ENCODE results near the gene C5orf24. TPM values are rescaled to one million over a fixed set of nuclear protein-coding genes. Genes with fewer than 3 reads are reported as not detected.
A peak's percentile ranks its signal among the peaks of the same experiment; 100 is the strongest.
"Not testable (repeated sequence)": the region's sequence is repeated elsewhere in the genome, so short reads cannot be mapped to it uniquely, and the experiment has no call there.

Gene C5orf24
- total and polyA plus RNA-seq, 4 experiments from 2014 or later = 9.2 to 33.9 (median 21.3) TPM

DNA sequence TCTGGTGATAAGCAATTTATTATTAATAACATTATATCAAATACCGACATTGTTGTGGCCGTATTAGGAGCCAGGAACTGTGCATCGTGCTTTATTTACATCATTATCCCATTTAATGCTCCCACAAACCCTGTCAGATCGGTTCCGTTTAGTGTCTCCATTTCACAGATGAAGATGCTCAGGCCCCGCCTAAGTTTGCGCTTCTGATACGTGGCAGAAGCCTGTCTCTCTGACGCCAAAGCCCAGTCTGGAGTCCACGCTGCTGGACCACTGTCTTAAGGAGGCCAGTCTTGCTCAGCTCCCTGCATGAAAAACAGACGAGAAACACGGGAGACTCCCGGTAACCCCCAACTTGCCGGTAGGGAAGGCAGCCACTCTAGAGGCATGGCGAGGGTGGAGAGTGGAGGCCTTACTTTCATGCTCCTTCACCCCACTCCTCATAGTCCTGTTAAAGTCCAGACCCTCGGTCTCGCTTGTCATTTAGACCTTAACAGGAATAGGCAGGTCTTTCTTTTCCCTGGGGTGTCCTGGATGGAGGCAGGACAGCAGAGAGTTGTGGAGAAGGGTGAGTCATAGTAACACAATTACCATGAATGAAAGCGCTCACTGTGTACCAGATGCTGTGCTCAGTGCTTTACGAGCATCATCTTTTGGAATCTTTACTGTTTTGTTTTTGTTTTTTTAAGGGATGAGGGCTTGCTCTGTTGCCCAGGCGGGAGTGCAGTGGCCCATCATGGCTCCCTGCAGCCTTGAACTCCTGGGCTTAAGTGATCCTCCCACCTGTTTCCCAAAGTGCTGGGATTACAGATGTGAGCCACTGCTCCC, 29.3 kb downstream of the C5orf24 start:
- H3K4me3 Mint-ChIP-seq = peak overlapping the region; percentile 93 to 98 (median 94)
- ChIA-PET CTCF (ENCODE audit: partially characterized antibody) (interaction anchor here (3.4 kb wide), 1 partner anchor 30 kb away, joined by 17 read pairs; the partner anchor contains the start of gene PCBD2), POLR2A (ENCODE audit: partially characterized antibody) (interaction anchor here (0.6 to 3.8 kb wide), 10 partner anchors 12 to 649 kb away, joined by 3 to 69 read pairs (median 4); partner anchors contain the start of genes C5orf24, CAMLG, PCBD2 and PPP2CA)
- peak; percentile 11 to 47 (median 23) for DNase-seq
- intact Hi-C loops (cut with micrococcal nuclease) = loop anchor here (1.0 kb wide), 4 partner anchors 30 to 137 kb away; partner anchors contain the start of genes C5orf24, CAMLG, DDX46 and PCBD2
- no peaks in the 10 kb centered on the region for H3K27me3 Mint-ChIP-seq
- peak overlapping the region; percentile 78 for H3K27ac ChIP-seq (ENCODE audit: low read depth, low read length)
- H3K9me3 Mint-ChIP-seq = no peaks in the 10 kb centered on the region
- H3K36me3 ChIP-seq (ENCODE audit: insufficient read depth, low read length) = no peaks in the 10 kb centered on the region
- no peaks in the 10 kb centered on the region for H3K9me3 ChIP-seq (ENCODE audit: control insufficient read depth in 1 of 2, low read length in 2 of 2)
- H3K4me1 Mint-ChIP-seq = peaks cover 30 to 58% (median 45%) of the 10 kb centered on the region in 4 donors
- H3K36me3 Mint-ChIP-seq = peaks cover 0 to 16% of the 10 kb centered on the region in 2 donors
- peaks cover 33% of the 10 kb centered on the region for H3K4me1 ChIP-seq (ENCODE audit: insufficient read depth, low read length)
- H3K4me3 ChIP-seq (ENCODE audit: low read length in 2 of 2) = peak overlapping the region; percentile 90 to 91
- no peaks in the 10 kb centered on the region for H3K27me3 ChIP-seq (ENCODE audit: insufficient read depth, low read length)
- peak overlapping the region; percentile 86 to 97 (median 96) for H3K27ac Mint-ChIP-seq

DNA sequence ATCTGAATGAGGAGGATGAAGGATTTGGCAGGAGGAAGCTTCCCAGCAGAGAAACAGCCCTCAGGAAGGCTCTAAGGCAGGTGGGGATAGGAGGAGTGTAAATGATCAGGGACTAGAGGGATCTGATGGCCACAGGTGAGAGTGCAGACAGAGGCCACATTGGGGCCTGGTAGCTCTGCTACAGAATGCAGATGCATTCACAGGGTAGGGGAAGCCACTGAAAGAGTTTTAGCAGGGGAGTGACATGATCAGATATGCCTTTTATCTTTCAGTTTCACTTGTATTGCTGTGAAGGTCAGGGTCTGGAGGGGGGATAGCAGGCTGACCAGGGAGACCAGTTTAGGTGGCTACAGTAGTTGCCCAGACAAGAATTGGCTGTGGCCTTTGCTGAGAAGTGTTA, 31.4 kb downstream of the C5orf24 start:
- peaks cover 34 to 65% (median 51%) of the 10 kb centered on the region in 4 donors for H3K4me1 Mint-ChIP-seq
- H3K27ac ChIP-seq (ENCODE audit: low read depth, low read length) = no peak overlapping the region
- ChIA-PET CTCF (ENCODE audit: partially characterized antibody) (no interaction called here), POLR2A (ENCODE audit: partially characterized antibody) (interaction anchor here (1.6 kb wide), 1 partner anchor 8 kb away, joined by 4 read pairs; no protein-coding TSS in a partner anchor)
- peaks cover 3 to 19% of the 10 kb centered on the region in 2 donors for H3K36me3 Mint-ChIP-seq
- H3K4me1 ChIP-seq (ENCODE audit: insufficient read depth, low read length) = peaks cover 33% of the 10 kb centered on the region
- H3K4me3 Mint-ChIP-seq = peak overlapping the region in 6 of 8 donors; percentile 22 to 98 (median 47)
- intact Hi-C loops (cut with micrococcal nuclease) = no loop called here
- H3K27ac Mint-ChIP-seq = peak overlapping the region; percentile 8 to 85 (median 76)
- H3K27me3 ChIP-seq (ENCODE audit: insufficient read depth, low read length) = no peaks in the 10 kb centered on the region
- no peak for DNase-seq
- no peaks in the 10 kb centered on the region for H3K9me3 Mint-ChIP-seq
- no peaks in the 10 kb centered on the region for H3K27me3 Mint-ChIP-seq
- H3K9me3 ChIP-seq (ENCODE audit: control insufficient read depth in 1 of 2, low read length in 2 of 2) = no peaks in the 10 kb centered on the region
- no peak overlapping the region for H3K4me3 ChIP-seq (ENCODE audit: low read length in 2 of 2)
- no peaks in the 10 kb centered on the region for H3K36me3 ChIP-seq (ENCODE audit: insufficient read depth, low read length)

DNA sequence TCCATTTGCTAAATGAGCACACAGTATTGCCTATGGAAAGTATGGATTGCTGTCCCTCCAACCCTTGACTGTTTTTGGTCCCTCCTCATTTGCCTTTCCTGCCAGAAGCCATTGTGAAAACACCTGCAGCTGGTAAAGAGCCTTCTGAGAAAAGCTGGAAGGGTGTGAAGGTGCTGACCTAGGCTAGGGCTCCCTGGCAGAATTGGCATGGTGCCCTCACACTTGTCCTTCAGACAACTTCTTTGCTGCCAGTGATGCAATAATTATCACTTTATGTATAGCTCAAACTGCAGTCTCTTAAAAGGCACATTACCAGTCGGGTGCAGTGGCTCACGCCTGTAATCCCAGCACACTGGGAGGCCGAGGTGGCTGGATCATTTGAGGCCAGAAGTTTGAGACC, 32.6 kb downstream of the C5orf24 start:
- H3K36me3 Mint-ChIP-seq = peaks cover 3 to 19% of the 10 kb centered on the region in 2 donors
- H3K9me3 Mint-ChIP-seq = no peaks in the 10 kb centered on the region
- H3K9me3 ChIP-seq (ENCODE audit: control insufficient read depth in 1 of 2, low read length in 2 of 2) = no peaks in the 10 kb centered on the region
- peak overlapping the region in 1 of 8 donors; percentile 3 for H3K4me3 Mint-ChIP-seq
- H3K36me3 ChIP-seq (ENCODE audit: insufficient read depth, low read length) = no peaks in the 10 kb centered on the region
- no peaks in the 10 kb centered on the region for H3K27me3 ChIP-seq (ENCODE audit: insufficient read depth, low read length)
- DNase-seq = no peak
- no peak overlapping the region for H3K27ac ChIP-seq (ENCODE audit: low read depth, low read length)
- POLR2A ChIA-PET (ENCODE audit: partially characterized antibody) = interaction anchor here (1.6 kb wide), 1 partner anchor 26 kb away, joined by 5 read pairs; the partner anchor contains the start of gene PCBD2
- CTCF ChIA-PET (ENCODE audit: partially characterized antibody) = interaction anchor here (2.2 kb wide), 1 partner anchor 26 kb away, joined by 7 read pairs; the partner anchor contains the start of gene PCBD2
- H3K4me1 ChIP-seq (ENCODE audit: insufficient read depth, low read length) = peaks cover 32% of the 10 kb centered on the region
- H3K27ac Mint-ChIP-seq = peak overlapping the region in 4 of 7 donors; percentile 3 to 83 (median 26)
- no peak overlapping the region for H3K4me3 ChIP-seq (ENCODE audit: low read length in 2 of 2)
- peaks cover 34 to 62% (median 49%) of the 10 kb centered on the region in 4 donors for H3K4me1 Mint-ChIP-seq
- H3K27me3 Mint-ChIP-seq = no peaks in the 10 kb centered on the region
- intact Hi-C loops (cut with micrococcal nuclease) = no loop called here

DNA sequence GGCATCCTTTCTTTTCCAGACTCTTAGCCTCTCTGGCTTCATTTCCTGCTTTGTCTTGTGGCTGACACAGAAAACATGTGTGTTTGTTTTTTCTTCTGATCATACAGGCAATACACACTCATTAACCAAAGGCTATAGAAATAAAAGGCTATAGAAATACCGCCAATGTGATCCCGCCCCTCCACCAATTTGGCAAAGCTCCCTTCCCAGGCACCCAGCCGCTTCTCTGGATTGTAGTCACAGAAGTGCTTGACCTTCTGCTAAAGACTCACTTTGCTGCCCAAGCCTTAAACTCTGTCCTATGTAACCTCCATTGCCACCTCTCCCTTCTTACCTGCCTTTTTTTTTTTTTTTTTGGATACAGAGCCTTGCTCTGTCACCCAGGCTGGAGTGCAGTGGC, 33.7 kb downstream of the C5orf24 start:
- no peaks in the 10 kb centered on the region for H3K9me3 ChIP-seq (ENCODE audit: control insufficient read depth in 1 of 2, low read length in 2 of 2)
- intact Hi-C loops (cut with micrococcal nuclease) = no loop called here
- H3K4me3 ChIP-seq (ENCODE audit: low read length in 2 of 2) = no peak overlapping the region
- no peak for DNase-seq
- ChIA-PET CTCF (ENCODE audit: partially characterized antibody) (interaction anchor here (1.1 to 2.2 kb wide), 2 partner anchors 25 to 33 kb away, joined by 3 to 7 read pairs; partner anchors contain the start of gene PCBD2), POLR2A (ENCODE audit: partially characterized antibody) (interaction anchor here (1.6 kb wide), 1 partner anchor 25 kb away, joined by 5 read pairs; the partner anchor contains the start of gene PCBD2)
- Mint-ChIP-seq H3K4me3 (peak overlapping the region in 2 of 8 donors; percentile 16 to 50), H3K36me3 (peaks cover 3 to 16% of the 10 kb centered on the region in 2 donors), H3K4me1 (peaks cover 33 to 59% (median 46%) of the 10 kb centered on the region in 4 donors), H3K27me3 (no peaks in the 10 kb centered on the region), H3K27ac (peak overlapping the region in 5 of 7 donors; percentile 19 to 53 (median 51)), H3K9me3 (no peaks in the 10 kb centered on the region)
- no peak overlapping the region for H3K27ac ChIP-seq (ENCODE audit: low read depth, low read length)
- H3K27me3 ChIP-seq (ENCODE audit: insufficient read depth, low read length) = no peaks in the 10 kb centered on the region
- peaks cover 26% of the 10 kb centered on the region for H3K4me1 ChIP-seq (ENCODE audit: insufficient read depth, low read length)
- H3K36me3 ChIP-seq (ENCODE audit: insufficient read depth, low read length) = no peaks in the 10 kb centered on the region

DNA sequence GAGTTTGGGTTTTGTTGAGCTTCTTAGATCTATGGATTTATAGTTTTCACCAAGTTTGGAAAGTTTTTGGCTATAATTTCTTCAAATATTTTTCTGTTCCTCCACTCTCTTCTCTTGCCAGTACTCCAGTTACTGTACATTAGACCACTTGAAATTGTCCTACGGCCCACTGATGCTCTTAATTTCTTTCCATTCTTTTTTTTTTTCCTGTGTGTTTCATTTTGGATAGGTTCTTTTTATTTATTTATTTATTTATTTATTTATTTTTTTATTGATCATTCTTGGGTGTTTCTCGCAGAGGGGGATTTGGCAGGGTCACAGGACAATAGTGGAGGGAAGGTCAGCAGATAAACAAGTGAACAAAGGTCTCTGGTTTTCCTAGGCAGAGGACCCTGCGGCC, 35.2 kb downstream of the C5orf24 start:
- H3K36me3 ChIP-seq (ENCODE audit: insufficient read depth, low read length); H3K27ac ChIP-seq (ENCODE audit: low read depth, low read length); intact Hi-C loops (cut with micrococcal nuclease); H3K27me3 ChIP-seq (ENCODE audit: insufficient read depth, low read length); H3K9me3 ChIP-seq (ENCODE audit: control insufficient read depth in 1 of 2, low read length in 2 of 2); H3K27me3 Mint-ChIP-seq; H3K4me3 Mint-ChIP-seq; H3K9me3 Mint-ChIP-seq; CTCF ChIA-PET (ENCODE audit: partially characterized antibody); H3K4me3 ChIP-seq (ENCODE audit: low read length in 2 of 2); DNase-seq: not testable (repeated sequence)
- Mint-ChIP-seq H3K4me1 (peaks cover 36 to 55% (median 45%) of the 10 kb centered on the region in 4 donors), H3K27ac (peak overlapping the region in 1 of 7 donors; percentile 58), H3K36me3 (peaks cover 3 to 13% of the 10 kb centered on the region in 2 donors)
- H3K4me1 ChIP-seq (ENCODE audit: insufficient read depth, low read length) = peaks cover 14% of the 10 kb centered on the region
- POLR2A ChIA-PET (ENCODE audit: partially characterized antibody) = interaction anchor here (0.7 kb wide), 1 partner anchor 23 kb away, joined by 3 read pairs; no protein-coding TSS in a partner anchor

DNA sequence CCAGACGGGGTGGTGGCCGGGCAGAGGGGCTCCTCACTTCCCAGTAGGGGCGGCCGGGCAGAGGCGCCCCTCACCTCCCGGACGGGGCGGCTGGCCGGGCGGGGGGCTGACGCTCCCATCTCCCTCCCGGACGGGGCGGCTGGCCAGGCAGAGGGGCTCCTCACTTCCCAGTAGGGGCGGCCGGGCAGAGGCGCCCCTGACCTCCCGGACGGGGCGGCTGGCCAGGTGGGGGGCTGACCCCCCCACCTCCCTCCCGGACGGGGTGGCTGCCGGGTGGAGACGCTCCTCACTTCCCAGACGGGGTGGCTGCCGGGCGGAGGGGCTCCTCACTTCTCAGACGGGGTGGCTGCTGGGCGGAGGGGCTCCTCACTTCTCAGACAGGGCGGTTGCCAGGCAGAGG, 35.9 kb downstream of the C5orf24 start:
- H3K27ac ChIP-seq (ENCODE audit: low read depth, low read length); H3K9me3 Mint-ChIP-seq; CTCF ChIA-PET (ENCODE audit: partially characterized antibody); H3K9me3 ChIP-seq (ENCODE audit: control insufficient read depth in 1 of 2, low read length in 2 of 2); H3K4me1 ChIP-seq (ENCODE audit: insufficient read depth, low read length); DNase-seq; H3K27ac Mint-ChIP-seq; H3K4me3 ChIP-seq (ENCODE audit: low read length in 2 of 2); H3K27me3 ChIP-seq (ENCODE audit: insufficient read depth, low read length); H3K4me3 Mint-ChIP-seq; H3K27me3 Mint-ChIP-seq; H3K36me3 ChIP-seq (ENCODE audit: insufficient read depth, low read length); POLR2A ChIA-PET (ENCODE audit: partially characterized antibody); intact Hi-C loops (cut with micrococcal nuclease): not testable (repeated sequence)
- peaks cover 3 to 13% of the 10 kb centered on the region in 2 donors for H3K36me3 Mint-ChIP-seq
- H3K4me1 Mint-ChIP-seq = peaks cover 31 to 55% (median 42%) of the 10 kb centered on the region in 4 donors

DNA sequence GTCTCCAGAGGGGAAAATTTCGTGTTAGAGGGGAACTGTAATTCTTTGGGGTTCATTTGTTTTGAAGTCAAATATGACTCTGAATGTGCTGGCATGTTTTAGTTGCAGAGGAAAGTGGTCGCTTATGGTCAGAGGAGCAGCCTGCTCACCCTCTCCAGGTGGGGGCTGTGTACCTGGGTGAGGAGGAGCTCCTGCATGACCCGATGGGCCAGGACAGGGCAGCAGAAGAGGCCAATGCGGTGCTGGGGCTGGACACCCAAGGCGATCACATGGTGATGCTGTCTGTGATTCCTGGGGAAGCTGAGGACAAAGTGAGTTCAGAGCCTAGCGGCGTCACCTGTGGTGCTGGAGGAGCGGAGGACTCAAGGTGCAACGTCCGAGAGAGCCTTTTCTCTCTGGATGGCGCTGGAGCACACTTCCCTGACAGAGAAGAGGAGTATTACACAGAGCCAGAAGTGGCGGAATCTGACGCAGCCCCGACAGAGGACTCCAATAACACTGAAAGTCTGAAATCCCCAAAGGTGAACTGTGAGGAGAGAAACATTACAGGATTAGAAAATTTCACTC, 41.9 kb downstream of the C5orf24 start:
- intact Hi-C loops (cut with micrococcal nuclease) = no loop called here
- Histone ChIP-seq H3K36me3 (ENCODE audit: insufficient read depth, low read length) (no peaks in the 10 kb centered on the region), H3K9me3 (ENCODE audit: control insufficient read depth in 1 of 2, low read length in 2 of 2) (no peaks in the 10 kb centered on the region), H3K27me3 (ENCODE audit: insufficient read depth, low read length) (no peaks in the 10 kb centered on the region), H3K27ac (ENCODE audit: low read depth, low read length) (no peak overlapping the region), H3K4me1 (ENCODE audit: insufficient read depth, low read length) (no peaks in the 10 kb centered on the region), H3K4me3 (ENCODE audit: low read length in 2 of 2) (no peak overlapping the region)
- ChIA-PET CTCF (ENCODE audit: partially characterized antibody) (no interaction called here), POLR2A (ENCODE audit: partially characterized antibody) (no interaction called here)
- H3K4me3 Mint-ChIP-seq = no peak overlapping the region
- H3K27me3 Mint-ChIP-seq = no peaks in the 10 kb centered on the region
- H3K36me3 Mint-ChIP-seq = peaks cover 30 to 39% of the 10 kb centered on the region in 2 donors
- DNase-seq = no peak
- H3K4me1 Mint-ChIP-seq = peaks cover 23 to 32% (median 26%) of the 10 kb centered on the region in 4 donors
- peak overlapping the region in 2 of 7 donors; percentile 7 to 57 for H3K27ac Mint-ChIP-seq
- H3K9me3 Mint-ChIP-seq = no peaks in the 10 kb centered on the region

Measured in CD4-positive, alpha-beta memory T cell (primary cell).